ENCODE results near the gene PRL.

Gene PRL

DNA sequence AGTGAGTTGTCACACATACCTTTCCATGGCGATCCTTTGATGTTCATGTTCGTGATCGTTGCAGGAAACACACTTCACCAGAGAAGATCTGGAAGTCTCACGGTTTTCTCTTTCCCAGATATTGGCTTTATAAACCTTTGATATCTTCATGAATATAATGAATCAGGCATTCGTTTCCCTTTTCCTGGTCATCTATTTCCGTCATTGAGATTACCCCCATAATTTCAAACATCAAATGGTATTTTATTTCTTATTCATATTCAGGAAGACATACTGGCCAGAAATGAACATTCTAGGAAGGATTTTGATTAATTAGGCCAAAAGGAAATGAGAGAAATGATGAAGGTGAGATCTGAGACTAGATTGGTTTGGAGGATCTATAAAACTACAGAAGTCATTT lies at the start of gene PRL:
Gene PRL, minus strand, starts transcription at position 101 of the 400 bp plus-strand sequence. Its CDS starts 54 bp downstream, at position 47.
- no peak for DNase-seq (ENCODE audit: low read depth in 4 of 4, low spot score in 1 of 4)

DNA sequence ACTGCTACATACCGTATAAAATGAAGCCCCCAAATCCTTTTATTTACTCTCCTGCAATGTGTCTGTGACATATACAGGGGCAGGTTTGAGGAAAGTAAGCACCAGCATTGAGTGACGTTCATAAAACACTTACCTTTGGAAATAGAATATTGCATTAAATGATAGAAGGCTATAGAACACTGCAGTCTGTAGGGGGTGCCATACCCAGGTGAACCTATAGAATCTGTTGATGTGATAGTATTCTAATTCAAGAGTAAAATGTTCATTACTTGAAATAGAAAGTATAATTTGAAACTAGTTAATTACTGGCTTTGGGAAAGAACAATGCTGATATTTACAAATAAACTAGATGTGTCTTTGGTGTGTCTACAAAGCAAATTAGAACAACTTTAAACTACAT lies 47.0 kb upstream of the PRL start:
- DNase-seq (ENCODE audit: low read depth in 4 of 4, low spot score in 1 of 4): no peak

DNA sequence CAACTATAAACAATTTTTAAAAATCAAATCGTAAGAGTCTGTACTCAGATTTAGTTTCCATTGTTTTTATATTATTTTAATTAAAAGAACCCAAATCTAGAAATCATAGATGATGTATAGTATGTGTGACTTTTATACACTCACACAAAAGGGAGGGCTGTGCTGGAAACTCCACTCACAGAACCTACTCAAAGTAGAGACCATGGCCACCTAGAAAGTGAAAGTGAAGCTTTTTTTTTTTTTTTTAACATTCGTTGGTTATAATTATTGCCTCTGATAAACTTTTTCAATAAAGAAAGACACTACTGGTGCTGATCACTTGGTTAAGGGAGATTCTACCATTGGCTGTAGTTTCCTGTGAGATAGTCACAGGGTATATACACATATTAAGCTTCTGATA lies 37.9 kb upstream of the PRL start:
- no peak for DNase-seq (ENCODE audit: low read depth in 4 of 4, low spot score in 1 of 4)

DNA sequence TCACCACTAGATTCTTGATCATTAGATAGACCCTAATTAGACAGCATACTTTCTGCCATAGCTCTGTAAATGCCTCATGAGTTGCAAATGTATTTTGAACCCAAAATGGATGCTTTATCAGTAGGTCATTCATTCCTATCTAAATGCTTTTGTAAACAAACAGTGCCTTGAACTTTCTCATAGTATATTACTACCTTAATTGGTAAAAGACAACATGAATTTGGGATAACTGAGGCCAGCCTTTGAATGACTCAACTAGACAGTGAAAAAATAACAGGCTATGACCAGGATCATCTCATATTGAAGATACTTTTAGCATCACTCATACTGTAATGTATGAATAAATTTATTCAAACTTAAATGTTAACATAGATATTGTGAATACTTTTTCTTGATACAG lies 37.0 kb upstream of the PRL start:
- no peak for DNase-seq (ENCODE audit: low read depth in 4 of 4, low spot score in 1 of 4)

DNA sequence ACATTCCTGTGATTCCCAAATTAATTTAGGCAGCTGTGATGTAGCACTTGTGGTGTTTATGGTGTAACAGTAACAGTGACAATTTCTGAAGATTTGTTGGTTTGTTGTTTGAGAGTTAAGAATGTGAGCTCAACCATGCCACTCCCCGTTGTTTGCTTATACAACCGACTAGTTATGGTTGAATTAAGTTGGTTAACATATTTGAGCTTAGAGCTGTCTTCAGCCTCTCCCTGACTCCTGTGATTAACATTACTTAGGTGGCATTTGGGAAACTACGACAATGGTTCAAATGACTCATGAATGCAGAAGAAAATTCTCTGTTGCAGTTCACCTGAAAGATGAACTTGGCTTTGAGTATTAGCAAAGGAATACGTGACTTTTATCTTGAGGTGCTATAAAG lies 35.9 kb upstream of the PRL start:
- no peak for DNase-seq (ENCODE audit: low read depth in 4 of 4, low spot score in 1 of 4)

DNA sequence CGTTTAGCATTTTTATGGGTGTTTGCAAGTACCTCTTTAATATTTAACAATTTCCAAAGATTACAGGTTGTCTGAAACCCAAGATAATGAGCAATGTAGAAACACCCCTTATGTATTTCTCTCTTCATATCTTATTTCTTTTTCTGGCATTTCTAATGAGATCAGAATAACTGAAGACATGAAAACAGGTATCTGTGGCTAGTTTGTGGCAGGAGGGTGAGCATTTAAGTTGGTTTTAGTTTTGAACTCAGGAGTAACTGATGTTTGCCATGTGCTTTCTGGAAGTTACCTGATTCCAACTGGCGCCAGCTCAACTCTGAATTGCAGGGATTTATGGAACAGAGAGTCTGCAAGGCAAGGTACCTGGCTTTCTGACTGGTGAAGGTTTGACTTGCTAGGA lies 35.4 kb upstream of the PRL start:
- DNase-seq (ENCODE audit: low read depth in 4 of 4, low spot score in 1 of 4): no peak

DNA sequence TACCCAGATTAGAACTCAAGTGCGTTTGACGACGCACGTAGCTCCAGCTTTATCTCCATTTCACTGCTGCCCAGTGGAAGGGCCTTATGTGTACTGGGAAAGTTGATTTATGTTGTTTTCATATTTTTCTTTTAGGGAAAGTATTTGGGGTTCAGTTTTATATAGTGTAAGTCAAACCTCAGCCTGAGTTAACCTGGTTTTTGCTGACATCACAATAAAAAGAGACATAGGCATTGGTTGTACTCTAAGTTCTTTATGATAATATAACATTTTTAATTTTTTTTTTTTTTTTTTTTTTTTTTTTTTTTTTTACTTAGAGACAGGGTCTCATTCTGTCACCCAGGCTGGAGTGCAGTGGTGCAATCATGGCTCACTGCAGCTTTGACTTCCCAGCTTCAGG lies 34.1 kb upstream of the PRL start:
- no peak for DNase-seq (ENCODE audit: low read depth in 4 of 4, low spot score in 1 of 4)

DNA sequence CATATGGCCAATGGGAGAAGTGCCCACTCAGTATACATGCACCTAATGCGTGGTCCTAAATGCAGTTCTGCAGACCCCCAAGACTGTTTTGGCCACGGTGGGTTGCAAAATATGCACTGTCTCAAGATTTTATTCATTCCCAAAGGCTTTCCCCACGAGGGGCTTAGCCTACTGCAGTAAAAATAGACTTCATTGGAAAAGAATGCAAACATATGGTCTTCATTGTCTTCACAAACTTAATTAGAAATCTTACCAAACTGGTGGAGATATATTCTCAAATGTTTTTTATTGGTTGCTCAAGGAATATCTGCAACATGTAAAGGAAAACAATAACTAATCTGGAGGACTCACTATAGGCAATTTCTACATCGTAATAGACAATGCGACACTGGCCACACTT lies 31.6 kb upstream of the PRL start:
- DNase-seq (ENCODE audit: low read depth in 4 of 4, low spot score in 1 of 4): no peak

DNA sequence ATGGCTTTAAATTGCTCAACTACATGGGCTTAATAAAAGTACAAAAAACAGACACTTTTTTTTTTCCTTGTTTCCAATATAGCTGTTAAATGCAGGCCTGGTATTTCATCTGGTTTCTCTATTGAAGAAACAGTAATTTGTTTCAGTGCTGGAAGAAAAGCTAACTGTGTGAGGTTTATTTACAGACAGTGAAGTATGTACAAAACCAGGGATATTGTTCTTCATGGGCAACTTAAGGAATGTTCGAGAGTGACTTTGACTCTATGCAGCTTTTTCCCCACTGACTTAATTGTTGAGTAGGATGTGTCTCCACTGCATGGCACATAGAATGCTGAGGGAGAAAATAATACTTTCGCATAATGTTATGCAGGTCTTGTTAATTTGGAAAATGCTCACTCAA lies 31.0 kb upstream of the PRL start:
- no peak for DNase-seq (ENCODE audit: low read depth in 4 of 4, low spot score in 1 of 4)

DNA sequence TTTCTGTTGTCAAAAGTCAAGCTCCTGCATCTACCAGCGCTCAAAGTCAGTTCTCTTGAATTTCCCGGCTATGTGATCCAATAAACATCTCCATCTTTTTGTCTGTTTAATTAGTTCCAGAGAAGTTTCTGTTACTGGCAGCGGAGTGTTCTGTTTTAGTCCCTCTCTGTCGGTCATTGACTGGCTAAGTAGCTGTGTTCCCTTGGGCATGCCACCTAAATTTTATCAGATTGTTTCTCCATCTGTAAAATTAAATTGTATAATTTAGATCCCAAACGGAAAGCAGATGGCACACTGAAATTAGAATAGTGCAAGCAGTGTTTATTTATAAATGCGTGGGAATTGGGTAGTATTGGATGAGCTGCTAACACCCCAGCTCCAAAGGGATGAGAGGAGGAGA lies 29.7 kb upstream of the PRL start:
- DNase-seq (ENCODE audit: low read depth in 4 of 4, low spot score in 1 of 4): no peak

DNA sequence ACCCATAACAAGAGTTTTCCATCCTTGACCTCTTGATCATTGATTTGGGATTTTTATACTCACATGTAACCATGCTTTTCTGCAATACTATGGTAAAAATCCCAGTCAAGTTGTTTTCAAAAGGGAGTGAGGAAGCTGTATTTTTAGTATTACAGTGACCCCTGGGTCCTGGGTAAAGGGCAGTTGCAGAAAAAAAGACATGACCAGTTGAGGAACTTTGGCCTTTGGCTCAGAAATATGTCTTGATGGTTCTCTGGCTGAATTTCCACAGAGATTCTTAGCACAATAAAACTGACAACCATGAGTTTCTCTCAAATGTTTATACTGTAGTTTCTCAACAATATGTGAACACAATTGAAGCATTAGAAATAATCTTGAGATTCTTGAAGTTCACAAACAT lies 28.6 kb upstream of the PRL start:
- DNase-seq (ENCODE audit: low read depth in 4 of 4, low spot score in 1 of 4): no peak

DNA sequence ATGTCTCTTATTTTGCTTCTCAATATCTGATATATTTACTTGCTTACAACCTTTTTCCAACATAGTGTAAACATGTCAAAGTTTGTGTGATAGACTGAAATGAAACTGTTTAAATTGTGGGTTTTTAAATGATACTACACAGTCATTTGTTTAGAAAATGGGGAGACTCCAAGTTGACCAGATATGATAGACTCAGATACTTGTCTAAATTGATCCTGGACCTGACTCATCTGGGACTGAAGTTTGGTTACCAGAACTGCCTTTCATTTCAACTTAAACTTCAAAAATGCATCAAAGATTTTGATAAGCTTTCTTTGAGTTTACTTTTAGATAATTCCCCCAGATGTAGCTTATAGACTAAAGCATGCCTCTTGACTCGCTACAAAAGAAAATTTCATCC lies 27.0 kb upstream of the PRL start:
- no peak for DNase-seq (ENCODE audit: low read depth in 4 of 4, low spot score in 1 of 4)

DNA sequence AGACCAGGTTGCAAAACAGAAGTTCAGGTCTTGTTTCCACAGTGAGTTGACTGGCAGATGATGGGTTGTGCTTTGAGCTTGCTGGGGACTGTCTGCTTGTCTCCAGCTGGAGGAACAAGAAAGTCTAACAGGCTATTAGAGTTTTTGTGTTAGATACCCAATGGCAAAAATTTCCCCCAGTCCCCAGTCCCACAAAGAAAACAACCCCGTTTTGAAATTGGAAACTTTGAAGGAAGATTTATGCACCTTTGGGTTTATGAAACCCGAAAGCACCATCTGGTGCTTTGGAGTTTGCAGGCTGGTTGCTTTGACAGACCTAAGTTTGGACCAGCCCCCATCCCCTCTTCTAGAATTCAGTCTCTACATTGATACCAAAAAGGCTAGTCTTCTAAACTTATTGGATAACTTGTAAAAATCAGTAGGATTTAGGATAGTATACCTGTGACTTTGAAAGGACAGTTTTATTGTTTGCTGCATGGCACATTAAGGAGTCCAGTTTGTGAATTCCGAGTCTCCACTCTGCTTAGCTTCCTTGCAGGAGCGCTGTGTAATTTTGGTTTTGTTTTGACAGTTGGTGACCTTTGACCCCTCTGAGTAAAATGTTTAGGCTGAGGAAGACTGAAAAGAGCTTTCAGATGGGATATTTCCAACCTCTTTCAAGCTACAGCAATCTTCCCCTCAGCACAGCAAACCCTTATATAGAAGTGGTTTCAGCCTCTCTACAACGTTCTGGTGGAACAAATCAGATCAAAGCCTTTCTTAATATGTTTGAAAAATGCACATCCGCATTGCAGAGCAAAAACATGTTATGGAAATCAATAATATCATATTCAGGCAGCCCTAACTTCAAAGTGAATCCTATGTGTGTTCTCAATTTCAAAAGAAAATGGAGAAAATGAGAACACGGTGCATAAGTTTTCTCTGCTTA lies 25.5 kb upstream of the PRL start:
- DNase-seq (ENCODE audit: low read depth in 4 of 4, low spot score in 1 of 4): no peak

DNA sequence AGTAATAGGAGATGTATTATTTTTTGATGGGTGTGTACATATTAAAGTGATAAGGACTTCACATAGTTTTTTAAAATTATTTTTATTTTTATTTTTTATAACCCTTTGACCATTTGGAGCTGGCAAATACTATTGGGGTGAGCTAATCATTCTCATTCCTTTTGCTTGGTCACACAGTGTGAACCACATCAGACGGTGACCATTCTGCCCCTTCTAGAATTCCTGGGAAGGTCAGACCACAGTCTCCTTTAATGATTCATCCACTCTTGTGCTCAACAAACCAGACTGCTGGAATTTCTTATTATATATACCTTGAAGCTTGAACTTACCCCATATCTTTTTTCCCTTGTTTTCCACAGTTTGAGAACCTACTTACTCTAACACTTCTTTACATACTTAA lies 23.9 kb upstream of the PRL start:
- no peak for DNase-seq (ENCODE audit: low read depth in 4 of 4, low spot score in 1 of 4)

DNA sequence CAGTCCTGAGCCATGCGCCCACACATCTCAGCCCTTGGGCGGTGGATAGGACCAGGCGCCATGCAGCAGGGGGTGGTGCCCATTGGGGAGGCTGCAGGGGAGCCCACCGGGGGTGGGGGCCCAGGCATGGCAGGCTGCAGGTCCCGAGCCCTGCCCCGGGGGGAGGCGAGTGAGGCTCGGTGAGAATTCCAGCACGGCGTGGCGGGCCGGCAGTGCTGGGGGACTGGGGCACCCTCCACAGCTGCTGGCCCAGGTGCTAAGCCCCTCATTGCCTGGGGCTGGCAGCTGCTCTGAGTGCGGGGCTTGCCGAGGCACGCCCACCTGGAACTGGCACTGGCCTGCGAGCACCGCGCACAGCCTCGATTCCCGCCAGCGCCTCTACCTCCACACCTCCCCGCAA lies 21.6 kb upstream of the PRL start:
- no peak for DNase-seq (ENCODE audit: low read depth in 4 of 4, low spot score in 1 of 4)

DNA sequence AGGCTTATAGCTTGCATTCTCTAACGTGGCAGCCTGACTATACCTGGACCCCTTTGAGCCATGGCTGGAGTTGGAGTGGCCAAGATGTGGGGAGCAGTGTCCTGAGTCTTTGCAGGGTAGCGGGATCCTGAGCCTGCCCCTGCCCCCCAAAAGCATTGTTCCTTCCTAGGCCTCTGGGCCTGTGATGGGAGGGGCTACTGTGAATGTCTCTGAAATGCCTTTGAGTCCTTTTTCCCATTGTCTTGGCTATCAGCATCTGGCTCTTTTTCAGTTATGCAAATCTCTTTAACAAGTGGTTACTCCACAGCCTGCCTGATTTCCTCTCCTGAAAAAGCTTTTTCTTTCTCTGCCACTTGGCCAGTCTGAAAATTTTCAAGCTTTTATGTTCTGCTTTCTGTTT lies 17.0 kb upstream of the PRL start:
- no peak for DNase-seq (ENCODE audit: low read depth in 4 of 4, low spot score in 1 of 4)

DNA sequence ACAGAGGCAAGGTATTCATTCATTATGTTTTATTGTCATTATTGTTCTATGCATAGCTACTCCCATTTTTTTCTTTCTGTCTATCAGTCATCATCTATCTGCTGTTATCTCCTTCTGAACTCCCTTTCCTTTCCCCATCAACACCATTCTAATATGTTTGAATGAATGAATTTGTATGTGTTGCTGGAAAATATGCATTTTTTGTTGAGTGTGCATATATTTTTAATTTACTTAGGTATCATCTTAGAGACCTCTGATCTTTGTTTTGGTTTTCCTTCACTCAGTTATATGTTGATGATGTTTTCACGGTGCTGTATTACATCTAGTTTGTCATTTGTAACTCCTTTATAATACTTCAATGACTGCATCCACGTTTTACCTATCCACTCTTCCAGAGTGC lies 12.1 kb upstream of the PRL start:
- DNase-seq (ENCODE audit: low read depth in 4 of 4, low spot score in 1 of 4): no peak

DNA sequence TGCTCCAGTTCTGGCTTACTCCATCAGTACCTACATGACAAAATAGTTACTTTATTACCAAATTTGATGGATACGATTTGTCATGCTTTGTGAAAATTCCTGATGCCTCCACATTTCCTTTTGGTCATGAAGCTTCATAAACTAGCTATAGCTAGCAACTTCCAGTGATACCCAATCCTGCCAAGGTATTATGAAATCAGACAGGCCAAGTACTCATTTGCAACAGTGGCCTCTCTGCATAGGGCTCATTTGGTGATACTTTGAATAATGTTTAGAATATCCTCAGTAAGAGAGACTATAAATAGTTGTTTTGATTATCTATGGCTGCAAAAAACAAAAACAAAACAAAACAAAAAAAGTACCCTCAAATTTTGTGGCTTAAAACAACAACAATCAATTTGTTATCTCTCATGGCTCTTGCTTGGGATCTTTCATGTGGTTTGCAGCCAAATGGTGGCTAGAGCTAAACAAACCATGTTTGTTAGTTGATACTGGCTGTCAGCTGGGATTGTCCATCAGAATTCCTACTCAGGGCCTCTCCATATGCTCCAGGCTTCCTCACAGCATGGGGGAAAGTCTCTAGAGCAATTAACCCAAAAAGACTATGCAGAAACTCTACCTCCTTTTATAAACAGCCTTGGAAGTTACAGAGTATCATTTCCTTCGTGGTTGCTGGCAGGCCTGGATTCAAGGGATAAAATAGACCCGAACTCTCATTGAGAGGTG lies 10.1 kb upstream of the PRL start:
- DNase-seq (ENCODE audit: low read depth in 4 of 4, low spot score in 1 of 4): no peak

DNA sequence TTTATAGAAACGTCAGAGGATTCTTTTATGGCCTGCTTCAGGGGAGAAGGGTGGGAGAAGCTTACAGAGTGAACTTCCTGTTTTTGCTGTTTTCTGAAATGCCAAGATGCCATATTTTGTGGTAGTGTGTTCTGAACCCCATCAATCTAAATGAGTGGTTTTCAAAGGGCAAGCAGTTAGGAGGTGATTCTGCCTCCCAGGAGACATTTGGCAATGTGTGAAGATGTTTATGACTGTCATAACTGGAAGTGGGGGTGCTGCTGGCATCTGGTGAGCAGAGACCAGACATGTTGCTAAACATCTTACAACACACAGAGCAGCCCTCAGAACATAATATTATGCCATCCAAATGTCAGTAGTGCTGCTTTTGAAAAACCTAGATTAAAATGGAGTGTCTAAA lies 6.0 kb upstream of the PRL start:
- DNase-seq (ENCODE audit: low read depth in 4 of 4, low spot score in 1 of 4): no peak

DNA sequence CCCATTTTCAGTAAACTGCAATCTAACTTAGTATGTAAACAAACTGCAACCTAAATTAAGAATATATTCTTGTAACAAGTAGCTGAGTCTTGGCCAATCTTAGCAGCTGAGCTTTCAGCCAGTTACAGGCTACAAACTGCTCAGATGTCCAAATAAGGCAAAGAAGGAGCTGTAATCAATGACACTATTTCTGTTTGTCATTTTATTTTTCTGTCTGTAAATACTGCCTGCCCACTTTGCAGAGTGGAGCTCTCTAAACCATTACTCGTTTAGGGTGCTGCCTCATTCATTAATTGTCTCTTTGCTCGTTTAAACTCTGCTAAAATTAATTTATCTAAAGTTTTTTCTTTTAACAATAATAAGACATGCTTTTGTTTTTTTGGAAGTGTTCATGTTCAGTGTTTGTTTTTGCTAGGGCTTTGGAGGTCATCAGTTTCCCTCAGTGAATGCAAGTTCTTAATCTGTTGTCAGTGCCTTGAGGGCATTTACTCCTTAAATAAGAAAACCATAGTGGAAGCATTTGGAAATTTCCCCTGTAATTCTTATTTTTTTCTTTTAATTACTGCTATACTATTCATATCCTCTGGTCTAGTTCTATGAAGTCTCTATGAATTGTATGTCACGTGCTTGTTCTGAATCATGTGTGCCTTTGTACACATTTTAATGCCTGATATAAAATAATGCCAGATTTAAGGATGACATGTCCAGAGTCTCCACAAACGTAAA lies 3.6 kb upstream of the PRL start:
- no peak for DNase-seq (ENCODE audit: low read depth in 4 of 4, low spot score in 1 of 4)

DNA sequence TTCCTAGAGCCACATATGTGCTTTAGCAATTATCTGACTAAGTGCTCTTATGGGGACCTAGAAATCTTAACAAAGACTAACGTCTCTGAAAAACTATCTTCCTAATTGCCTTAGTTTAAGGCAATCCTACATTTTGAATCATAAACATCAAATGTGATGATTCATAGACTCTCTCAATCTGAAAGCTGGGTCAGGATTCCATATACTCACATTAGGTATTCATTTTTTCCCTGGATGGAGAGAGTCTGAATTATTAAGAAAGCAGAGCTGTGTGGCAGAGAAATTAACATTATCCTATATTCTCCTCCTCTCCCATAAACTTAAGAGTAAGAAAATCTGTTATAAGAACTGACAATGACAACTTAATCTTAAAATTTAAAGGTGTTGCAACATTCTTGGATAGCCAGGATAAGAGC lies 1.6 kb upstream of the PRL start:
- DNase-seq (ENCODE audit: low read depth in 4 of 4, low spot score in 1 of 4): no peak

DNA sequence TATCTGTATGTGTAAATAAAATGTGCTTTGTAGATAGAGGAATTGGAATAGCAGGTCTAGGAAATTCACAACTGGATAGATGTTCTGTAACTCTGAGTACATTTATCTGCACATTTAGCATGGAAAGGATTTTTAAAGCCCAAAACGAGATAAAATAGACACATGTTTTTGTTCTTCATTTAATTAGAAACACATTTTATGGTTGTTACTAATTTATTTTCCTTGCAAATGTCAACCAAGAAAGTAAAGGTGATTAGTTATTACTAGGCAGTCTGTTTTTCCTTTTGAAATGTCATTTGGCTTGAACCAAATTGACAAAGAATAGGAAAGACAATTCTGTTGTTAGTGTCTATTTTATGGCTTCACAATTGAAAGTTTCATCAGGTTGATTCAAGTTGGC lies 769 bp downstream of the PRL start:
- no peak for DNase-seq (ENCODE audit: low read depth in 4 of 4, low spot score in 1 of 4)

Measured in stimulated activated CD4-positive, alpha-beta T cell treated with anti-CD3 and anti-CD28 coated beads, Interleukin-1b, Interleukin-23, amount 100 ng/mL, for 24 hours (primary cell).